ENCODE data around the gene ITPK1.

DNA sequence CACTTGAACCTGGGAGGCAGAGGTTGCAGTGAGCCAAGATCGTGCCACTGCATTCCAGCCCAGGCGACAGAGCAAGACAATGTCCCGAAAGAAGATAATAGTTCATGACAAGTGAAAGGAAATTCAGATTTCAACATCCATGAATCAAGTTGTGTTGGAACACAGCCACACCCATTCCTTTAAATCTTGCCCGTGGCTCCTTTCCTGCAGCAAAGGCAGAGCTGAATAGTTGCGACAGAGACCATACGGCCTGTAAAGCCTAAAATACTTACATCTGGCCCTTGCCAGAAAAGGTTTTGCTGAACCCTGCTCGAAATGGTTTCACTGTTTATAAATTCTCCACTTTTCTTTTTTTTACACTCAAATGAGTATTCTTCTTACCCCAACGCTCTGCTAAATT lies 17.7 kb upstream of the ITPK1 start:
- TF ChIP-seq, protein P1, sequence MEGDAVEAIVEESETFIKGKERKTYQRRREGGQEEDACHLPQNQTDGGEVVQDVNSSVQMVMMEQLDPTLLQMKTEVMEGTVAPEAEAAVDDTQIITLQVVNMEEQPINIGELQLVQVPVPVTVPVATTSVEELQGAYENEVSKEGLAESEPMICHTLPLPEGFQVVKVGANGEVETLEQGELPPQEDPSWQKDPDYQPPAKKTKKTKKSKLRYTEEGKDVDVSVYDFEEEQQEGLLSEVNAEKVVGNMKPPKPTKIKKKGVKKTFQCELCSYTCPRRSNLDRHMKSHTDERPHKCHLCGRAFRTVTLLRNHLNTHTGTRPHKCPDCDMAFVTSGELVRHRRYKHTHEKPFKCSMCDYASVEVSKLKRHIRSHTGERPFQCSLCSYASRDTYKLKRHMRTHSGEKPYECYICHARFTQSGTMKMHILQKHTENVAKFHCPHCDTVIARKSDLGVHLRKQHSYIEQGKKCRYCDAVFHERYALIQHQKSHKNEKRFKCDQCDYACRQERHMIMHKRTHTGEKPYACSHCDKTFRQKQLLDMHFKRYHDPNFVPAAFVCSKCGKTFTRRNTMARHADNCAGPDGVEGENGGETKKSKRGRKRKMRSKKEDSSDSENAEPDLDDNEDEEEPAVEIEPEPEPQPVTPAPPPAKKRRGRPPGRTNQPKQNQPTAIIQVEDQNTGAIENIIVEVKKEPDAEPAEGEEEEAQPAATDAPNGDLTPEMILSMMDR (IDR thresholded peaks at IDR 0.05) = no peak
- TF ChIP-seq POLR2A (IDR thresholded peaks at IDR 0.05) = no peak

All from prostate gland (tissue), 2 donors.